Spinal cord (tissue), 10 donors: ENCODE results near the gene DNAH8. TPM values are rescaled to one million over a fixed set of nuclear protein-coding genes. Genes with fewer than 3 reads are reported as not detected.

ENCODE experiments used
- DNase-seq, 6 donors: peaks; one replicate each; pipeline versions ENCODE4 v3.0.0 to v3.0.0-alpha.2; 2013 to 2015; ENCODE audit warnings: low spot score in 6 of 6, low read depth in 4 of 6
- H3K27ac ChIP-seq: one replicate; pipeline ENCODE4 v1.5.1; 2013; ENCODE audit warnings: low read depth, low read length, control low read depth
- H3K27me3 ChIP-seq: one replicate; pipeline ENCODE4 v1.6.1; 2013; ENCODE audit warnings: low read length; ENCODE audit not compliant: control insufficient read depth, insufficient read depth
- H3K36me3 ChIP-seq: one replicate; pipeline ENCODE4 v1.6.1; 2013; ENCODE audit warnings: low read length; ENCODE audit not compliant: control insufficient read depth, insufficient read depth
- H3K4me1 ChIP-seq: one replicate; pipeline ENCODE4 v1.6.1; 2013; ENCODE audit warnings: low read length; ENCODE audit not compliant: control insufficient read depth, insufficient read depth
- H3K4me3 ChIP-seq: one replicate; pipeline ENCODE4 v1.5.1; 2013; ENCODE audit warnings: low read depth, low read length, control low read depth
- H3K9me3 ChIP-seq: one replicate; pipeline ENCODE4 v1.6.1; 2013; ENCODE audit warnings: low read length; ENCODE audit not compliant: control insufficient read depth, insufficient read depth
- WGBS: methylation state at CpG from one replicate; pipeline ENCODE4 v1.1.5; 2013; ENCODE audit warnings: missing lambda C conversion rate; ENCODE audit not compliant: insufficient coverage; 5-methylcytosine and 5-hydroxymethylcytosine counted together
- polyA plus RNA-seq, 2 donors: library from polyadenylated mRNA; unstranded; fragments of 120-200 nt; gene quantifications; one replicate each; pipeline ENCODE4 v1.2.1, GENCODE V29; 2013; ENCODE audit not compliant: insufficient read length in 2 of 2
- total RNA-seq, 2 donors: library from RNA; depleted of rRNA in 1 of 2; stranded (reverse); fragments of 120-200 nt in 1 of 2; fragments of >200 nt in 1 of 2; gene quantifications; one replicate each; pipeline versions ENCODE4 v1.2.3 to v1.2.4, GENCODE V29; 2013 to 2014
- donor health status: healthy.

Gene DNAH8
- total and polyA plus RNA-seq, 4 donors = 0.03 to 0.17 (median 0.08) TPM

DNA sequence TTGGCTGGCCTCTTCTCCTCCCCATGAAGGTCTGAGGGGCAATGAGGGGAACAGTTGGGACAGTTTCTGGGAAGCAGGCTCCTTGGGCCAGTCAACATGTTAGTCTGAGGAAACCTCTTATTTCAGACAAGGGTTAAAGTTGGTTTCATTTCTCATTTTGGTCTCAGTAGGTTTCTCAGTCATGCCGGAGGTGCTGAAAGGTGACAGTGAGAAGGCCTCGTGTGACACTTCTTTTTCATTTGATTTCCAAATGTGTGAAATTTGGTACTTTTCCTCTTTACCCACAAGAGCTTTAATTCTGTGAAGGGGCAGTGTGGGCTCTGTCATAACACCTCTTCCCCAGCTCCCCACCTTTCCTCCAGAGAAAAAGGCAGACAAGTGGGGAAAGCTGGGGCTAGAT is 326.0 kb downstream of the DNAH8 start:
- Histone ChIP-seq H3K4me1 (peaks cover 7% of the 10 kb centered on the region), H3K27me3 (peaks cover 6% of the 10 kb centered on the region), H3K9me3 (no peaks in the 10 kb centered on the region), H3K27ac (no peak overlapping the region), H3K36me3 (no peaks in the 10 kb centered on the region), H3K4me3 (no peak overlapping the region)
- no peak for DNase-seq
- WGBS = no CpG with 5 or more reads among the region's 2 CpGs

DNA sequence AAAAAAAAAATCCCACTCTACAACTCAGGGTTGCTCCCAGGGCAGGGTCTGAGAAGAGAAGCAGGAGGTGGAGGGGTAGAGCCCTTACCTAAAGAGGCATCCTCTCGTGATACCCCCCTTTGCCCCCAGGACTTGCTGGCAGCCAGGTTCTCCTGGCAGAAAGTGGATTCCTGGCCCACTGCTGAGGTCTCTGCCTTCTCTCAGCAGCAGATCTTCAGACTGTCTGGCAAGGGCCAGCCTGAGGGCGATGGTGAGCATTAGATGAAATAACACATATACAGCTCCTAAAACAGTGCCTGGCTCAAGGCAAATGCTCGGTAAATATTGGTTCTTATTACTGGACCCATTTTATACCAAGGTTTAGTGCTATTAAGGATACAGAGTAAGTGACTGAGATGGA is 328.7 kb downstream of the DNAH8 start:
- Histone ChIP-seq H3K4me1 (peaks cover 5% of the 10 kb centered on the region), H3K9me3 (no peaks in the 10 kb centered on the region), H3K27ac (no peak overlapping the region), H3K27me3 (peaks cover 27% of the 10 kb centered on the region), H3K4me3 (no peak overlapping the region), H3K36me3 (no peaks in the 10 kb centered on the region)
- DNase-seq = no peak
- 100% methylated on average over 1 of the region's 3 CpGs for WGBS

DNA sequence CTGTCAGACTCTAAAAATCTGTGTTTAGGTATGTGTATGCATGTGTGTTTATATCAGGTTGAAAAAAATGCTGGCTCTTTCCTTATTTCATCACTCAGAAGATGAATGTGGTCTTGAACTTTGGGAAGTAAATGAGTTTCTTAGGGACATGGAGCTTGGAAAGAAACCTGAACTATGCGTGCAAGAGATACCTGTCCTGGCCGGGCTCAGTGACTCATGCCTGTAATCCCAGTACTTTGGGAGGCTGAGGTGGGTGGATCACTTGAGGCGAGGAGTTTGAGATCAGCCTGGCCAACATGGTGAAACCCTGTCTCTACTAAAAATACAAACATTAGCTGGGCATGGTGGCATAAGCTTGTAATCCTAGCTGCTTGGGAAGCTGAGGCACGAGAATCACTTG is 329.1 kb downstream of the DNAH8 start:
- WGBS = 83% methylated on average over 1 of the region's 4 CpGs
- Histone ChIP-seq H3K27me3 (peaks cover 31% of the 10 kb centered on the region), H3K9me3 (no peaks in the 10 kb centered on the region), H3K27ac (no peak overlapping the region), H3K36me3 (no peaks in the 10 kb centered on the region), H3K4me3 (no peak overlapping the region), H3K4me1 (peaks cover 9% of the 10 kb centered on the region)
- DNase-seq = no peak

DNA sequence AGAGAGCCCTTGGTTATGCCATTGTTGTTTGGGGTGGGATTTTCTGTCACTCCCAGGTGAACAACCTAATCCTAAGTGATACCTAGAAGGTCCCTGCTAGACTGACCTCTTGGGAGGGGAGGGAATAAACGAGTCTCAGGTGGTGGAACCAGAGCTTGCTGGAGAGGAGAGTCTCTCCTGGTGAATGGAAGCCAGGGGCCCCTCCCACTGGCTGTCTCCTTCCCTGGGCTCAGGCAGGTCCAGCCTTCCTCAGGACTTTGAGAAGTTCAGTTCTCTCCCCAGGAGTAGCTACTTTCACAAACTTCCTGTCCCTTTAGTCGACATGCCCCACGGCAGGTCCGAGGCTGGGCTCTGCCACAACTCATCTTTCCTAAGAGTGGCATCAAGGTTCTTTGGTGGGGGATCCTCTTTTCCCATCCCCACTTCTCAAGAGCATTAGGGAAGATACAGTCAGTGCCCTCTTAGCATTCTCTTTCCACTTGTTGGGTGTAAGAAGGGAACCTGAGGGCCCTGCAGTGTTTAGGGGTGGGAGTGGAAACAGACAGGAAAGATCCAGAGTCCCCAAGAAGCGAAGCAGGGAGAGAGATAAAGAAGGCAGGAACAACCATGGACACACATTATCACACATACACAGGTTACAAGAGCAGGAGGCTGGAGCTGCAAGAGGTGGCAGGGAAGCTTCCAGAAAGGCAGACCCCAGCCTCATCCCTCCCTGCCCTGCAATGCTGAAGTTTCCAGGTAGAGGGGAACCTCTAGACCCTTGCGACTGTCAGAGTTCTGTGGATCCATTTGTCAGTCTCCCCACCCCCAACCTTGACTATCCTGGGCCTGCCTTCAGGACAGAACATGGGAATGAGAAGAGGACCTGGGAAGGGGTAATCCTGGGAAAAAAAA is 332.6 kb downstream of the DNAH8 start:
- no peaks in the 10 kb centered on the region for H3K9me3 ChIP-seq
- no peak overlapping the region for H3K4me3 ChIP-seq
- peaks cover 10% of the 10 kb centered on the region for H3K4me1 ChIP-seq
- DNase-seq = no peak
- H3K27me3 ChIP-seq = peaks cover 39% of the 10 kb centered on the region
- no peak overlapping the region for H3K27ac ChIP-seq
- WGBS = 50% methylated on average over 1 of the region's 6 CpGs
- no peaks in the 10 kb centered on the region for H3K36me3 ChIP-seq

DNA sequence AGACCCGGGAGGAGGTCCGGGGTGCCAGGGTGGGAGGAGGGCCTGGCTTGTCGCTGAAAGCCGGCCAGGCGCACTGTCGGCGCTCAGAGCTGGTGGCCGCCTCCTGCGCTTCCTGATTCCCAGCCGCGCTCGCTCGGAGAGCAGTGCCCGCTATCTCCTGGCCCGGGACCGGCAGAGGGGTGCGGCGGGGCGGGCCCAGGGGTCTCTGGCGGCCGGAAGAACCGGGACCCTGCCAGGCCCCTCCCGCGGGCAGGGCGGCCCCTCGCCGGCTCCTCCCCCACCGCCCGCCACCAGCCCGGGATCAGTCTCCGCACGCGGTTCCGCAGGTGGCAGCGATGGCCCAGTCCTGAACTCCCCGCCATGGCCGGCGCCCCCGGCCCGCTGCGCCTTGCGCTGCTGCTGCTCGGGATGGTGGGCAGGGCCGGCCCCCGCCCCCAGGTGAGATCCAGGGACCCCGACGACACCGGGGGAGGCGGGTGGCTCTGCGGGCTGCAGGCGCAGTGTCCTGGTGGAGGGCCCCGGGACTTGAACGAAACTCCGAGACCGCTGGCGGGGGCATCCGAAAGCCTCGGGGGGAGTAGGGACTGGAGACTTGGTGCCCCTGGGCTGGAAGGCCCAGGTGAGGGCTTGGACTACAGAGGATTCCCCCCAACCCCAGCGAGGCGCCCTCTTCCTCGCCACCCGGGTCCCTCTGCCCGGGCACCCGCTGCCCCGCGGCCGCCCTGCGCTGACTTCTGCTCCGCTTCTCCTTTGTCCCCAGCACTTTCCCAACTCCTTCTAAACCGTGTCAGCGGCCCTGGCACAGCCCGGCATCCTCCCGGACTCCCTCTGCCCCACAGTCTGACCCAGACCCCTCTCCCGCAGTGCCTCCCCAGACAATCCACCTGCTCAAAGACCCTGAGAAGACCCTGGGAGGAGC is 333.6 kb downstream of the DNAH8 start, which contains the start of gene GLP1R:
Gene GLP1R, plus strand, starts transcription at position 301 of the 919 bp plus-strand sequence. Its CDS starts 60 bp downstream, at position 361.
- Histone ChIP-seq H3K27ac (no peak within 1 kb of the TSS), H3K36me3 (no peaks in the 10 kb centered on the region), H3K4me1 (peaks cover 10% of the 10 kb centered on the region), H3K27me3 (peaks cover 39% of the 10 kb centered on the region), H3K4me3 (no peak within 1 kb of the TSS), H3K9me3 (no peaks in the 10 kb centered on the region)
- no peak for DNase-seq
- WGBS = 2% methylated on average over 74 of the region's 74 CpGs

DNA sequence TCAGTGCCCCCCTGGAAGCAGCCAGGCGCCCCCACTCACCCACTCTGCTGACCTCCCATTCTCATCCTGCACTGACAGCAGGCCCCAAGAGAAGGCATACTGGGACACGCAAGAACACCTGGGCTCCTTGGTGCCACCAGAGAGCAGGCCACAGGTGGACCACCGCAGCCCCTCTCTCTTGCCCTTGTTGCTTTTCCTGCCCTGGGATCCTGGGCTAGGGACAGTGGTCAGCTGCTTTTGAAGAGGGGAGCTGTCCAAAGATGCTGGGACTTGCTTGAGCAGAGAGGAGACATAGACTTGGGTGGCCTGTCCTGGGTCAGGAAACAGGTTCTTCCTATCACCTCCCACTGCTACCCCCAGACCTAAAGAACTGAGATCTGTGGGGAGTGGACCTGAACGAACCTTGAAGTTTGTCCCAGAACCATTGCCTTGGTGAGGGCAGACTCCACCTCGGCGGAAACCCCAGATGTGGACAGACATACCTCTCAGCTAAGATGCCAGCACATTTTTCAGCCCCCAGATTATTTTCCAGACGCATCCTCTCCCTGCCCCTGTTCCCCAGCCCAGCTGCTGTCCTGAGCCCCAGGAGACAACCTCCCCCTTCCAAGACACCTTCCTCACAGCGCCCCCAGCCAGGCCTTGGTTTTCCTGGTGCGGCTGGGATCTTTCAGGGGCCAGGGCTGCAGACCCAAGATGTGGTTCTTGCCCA is 334.6 kb downstream of the DNAH8 start:
- no peak overlapping the region for H3K4me3 ChIP-seq
- no peak overlapping the region for H3K27ac ChIP-seq
- H3K27me3 ChIP-seq = peaks cover 39% of the 10 kb centered on the region
- H3K4me1 ChIP-seq = peaks cover 10% of the 10 kb centered on the region
- no peaks in the 10 kb centered on the region for H3K9me3 ChIP-seq
- WGBS = 83% methylated on average over 9 of the region's 9 CpGs
- H3K36me3 ChIP-seq = no peaks in the 10 kb centered on the region
- DNase-seq = no peak

DNA sequence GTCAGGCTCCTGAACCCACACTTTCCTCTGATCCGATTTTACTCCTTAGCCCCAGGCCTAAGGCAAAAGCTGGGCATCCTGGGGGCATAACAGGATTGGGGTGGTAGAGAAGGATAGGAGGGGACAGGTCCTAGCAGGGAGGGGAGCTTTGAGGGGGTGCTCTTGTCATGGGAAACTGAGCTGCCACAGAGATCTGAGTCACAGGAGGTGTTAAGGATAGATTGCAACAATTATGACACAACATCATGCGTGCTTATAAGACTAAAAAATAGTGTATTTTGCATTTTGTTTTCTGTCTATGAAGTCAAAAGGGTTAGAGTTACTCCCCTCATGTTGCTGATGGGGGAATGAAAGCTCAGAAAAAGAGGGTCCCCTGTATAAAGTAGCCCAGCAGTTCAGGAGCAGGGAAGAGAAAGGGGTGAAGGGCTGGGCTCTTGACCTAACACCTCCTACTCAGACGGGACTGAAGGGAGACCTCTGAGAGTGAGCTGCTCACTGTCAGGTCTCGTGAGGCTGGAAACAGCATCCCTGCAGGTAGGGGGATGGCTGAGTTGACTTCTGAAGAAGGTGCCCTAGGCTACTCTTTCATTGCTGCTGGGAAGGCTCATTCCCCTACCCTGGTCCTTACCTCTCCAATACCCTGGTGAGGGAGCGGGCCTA is 335.5 kb downstream of the DNAH8 start:
- no peak for DNase-seq
- Histone ChIP-seq H3K4me3 (no peak overlapping the region), H3K9me3 (no peaks in the 10 kb centered on the region), H3K36me3 (no peaks in the 10 kb centered on the region), H3K27ac (no peak overlapping the region), H3K4me1 (peaks cover 10% of the 10 kb centered on the region), H3K27me3 (peaks cover 39% of the 10 kb centered on the region)
- 100% methylated on average over 1 of the region's 5 CpGs for WGBS

DNA sequence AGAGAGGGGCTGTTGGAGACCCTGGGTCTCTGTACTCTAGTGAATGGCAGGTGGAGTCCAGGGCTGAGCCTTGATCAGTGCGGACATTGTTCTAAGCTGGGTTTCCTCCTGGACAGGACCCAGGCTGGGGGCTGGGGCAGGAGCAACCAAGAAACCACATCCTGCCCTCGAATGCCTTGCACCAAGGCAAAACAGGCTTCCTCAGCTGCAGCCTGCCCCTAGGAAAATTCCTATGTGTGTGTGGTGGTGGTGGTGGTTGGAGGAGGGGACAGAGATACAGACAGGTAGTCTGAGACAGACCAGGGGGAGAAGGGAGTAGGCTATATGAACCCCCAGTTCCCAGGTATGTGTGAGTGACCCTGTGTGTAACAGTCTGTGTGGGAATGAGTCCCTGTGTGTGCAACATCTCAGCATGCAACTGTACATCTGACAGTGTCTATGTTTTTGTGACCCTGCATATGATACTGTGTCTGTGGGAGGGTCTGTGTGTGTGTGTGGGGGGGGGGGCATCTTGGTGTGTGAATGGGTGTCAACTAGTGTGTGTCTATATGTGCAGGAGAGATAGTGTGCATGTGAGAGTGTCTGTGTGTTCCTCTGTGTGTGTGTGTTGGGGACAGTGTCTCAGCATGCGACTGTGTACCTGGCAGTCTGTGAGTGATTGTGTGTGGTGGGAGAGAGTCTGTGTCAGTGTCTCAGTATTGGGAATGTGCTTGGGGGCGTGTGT is 336.4 kb downstream of the DNAH8 start:
- no peaks in the 10 kb centered on the region for H3K36me3 ChIP-seq
- no peak overlapping the region for H3K4me3 ChIP-seq
- H3K27me3 ChIP-seq = peaks cover 35% of the 10 kb centered on the region
- H3K27ac ChIP-seq = no peak overlapping the region
- H3K9me3 ChIP-seq = no peaks in the 10 kb centered on the region
- DNase-seq = no peak
- peaks cover 10% of the 10 kb centered on the region for H3K4me1 ChIP-seq
- WGBS = 74% methylated on average over 4 of the region's 4 CpGs
